PFSK-1 (cell line): ENCODE results near the gene TBKBP1.

Source experiments
- POLR2AphosphoS5 ChIP-seq: IDR thresholded peaks from 2 replicates; pipeline ENCODE4 v1.6.1; 2012; ENCODE audit warnings: low read depth, mild to moderate bottlenecking, control low read depth, low read length, moderate library complexity
- REST ChIP-seq, 2 experiments: IDR thresholded peaks; 2 replicates each; pipeline versions ENCODE4 v1.6.1 to v1.8.0; 2011 to 2012; ENCODE audit warnings: low read depth in 2 of 2, low read length in 2 of 2, control low read depth in 1 of 2, inconsistent platforms in 1 of 2, mild to moderate bottlenecking in 1 of 2, moderate library complexity in 1 of 2; ENCODE audit not compliant: insufficient read depth in 1 of 2
- SIN3A ChIP-seq: IDR thresholded peaks from 2 replicates; pipeline ENCODE4 v1.6.1; 2012; ENCODE audit warnings: mild to moderate bottlenecking, low read length, moderate library complexity, borderline replicate concordance; ENCODE audit not compliant: insufficient read depth
- TAF1 ChIP-seq: IDR thresholded peaks from 2 replicates; pipeline ENCODE4 v1.6.1; 2012; ENCODE audit warnings: low read length, control low read depth, borderline replicate concordance; ENCODE audit not compliant: insufficient read depth

- TF ChIP-seq POLR2AphosphoS5, result no peak
- no peak for TF ChIP-seq TAF1
- TF ChIP-seq SIN3A, result no peak
- TF ChIP-seq REST (IDR thresholded peaks at IDR 0.05; ENCODE audit: insufficient read depth in 1 of 2, low read depth in 2 of 2, low read length in 2 of 2), result no peak
Measured at GRCh38 chr17:47736501-47737495, 42.8 kb downstream of the TBKBP1 start.
